Hypothalamus (tissue), 51 donors: ENCODE measurements around the gene LRP1B.

Experiments used
- DNase-seq, 51 donors: peaks; one replicate each; lab custom pipeline; 2025; lab: John Stamatoyannopoulos, UW

Gene LRP1B

GRCh38 chr2:140801311-140801710 is 1329.5 kb downstream of the LRP1B start:
- no peak for DNase-seq

- no peak for DNase-seq
Measured at GRCh38 chr2:140797718-140798117, 1333.1 kb downstream of the LRP1B start.

DNA sequence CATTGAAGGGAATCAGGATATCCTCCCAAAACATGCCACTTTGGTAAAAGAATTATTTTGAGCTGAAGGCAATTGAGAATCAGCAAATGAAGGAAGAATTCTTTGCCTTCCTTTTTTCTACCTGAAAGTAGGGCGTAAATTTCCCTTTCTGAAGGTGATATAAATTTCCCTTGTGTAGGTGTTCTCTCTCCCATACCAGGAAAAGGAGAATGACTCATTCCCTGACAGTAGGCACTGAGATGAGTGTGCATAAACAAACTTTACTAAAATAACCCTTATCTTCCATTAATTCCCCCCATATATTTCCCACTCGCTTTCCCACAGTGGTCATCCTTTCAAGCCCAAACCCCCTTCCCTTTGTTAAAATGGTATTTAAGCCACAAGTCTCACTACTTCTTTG is 1339.0 kb downstream of the LRP1B start:
- DNase-seq = no peak

DNA sequence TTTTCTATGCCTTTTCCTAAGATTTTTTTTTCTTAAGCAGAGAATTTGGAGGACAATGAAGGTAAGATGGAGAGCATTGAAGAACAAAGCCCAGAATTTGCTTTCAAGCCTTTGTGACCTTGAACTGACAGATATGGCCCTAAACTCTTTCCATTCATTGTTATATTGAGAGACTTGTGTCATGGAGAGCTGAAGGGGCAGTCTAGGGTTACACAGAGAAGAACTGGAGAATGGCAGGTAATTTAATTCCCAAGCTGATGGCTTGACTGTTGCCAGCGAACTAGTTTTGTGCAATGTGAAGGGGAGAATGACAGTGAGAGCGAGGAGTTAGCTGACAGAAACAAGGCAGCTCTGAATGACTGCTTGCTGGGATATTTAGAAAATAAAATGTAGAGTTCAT is 1344.2 kb downstream of the LRP1B start:
- no peak for DNase-seq

DNA sequence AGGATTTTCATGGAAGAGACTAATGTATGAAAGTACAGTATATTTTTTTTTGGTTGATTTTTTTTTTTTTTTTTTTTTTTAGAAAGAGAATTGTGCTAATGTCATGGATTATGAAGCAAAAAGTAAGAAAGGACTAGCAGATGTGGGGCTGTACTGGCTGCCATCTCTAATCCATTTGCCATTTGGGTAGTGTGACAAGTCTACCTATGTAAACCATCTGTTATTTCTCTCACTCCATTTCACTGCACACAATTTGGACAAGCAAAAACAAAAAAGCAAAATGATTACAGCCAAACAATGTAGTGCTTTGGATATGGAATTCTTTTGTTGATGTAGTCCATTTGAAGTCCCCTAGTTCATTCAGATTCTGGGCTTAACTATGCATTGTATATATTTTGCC is 1355.4 kb downstream of the LRP1B start:
- DNase-seq = no peak

- DNase-seq = no peak
Measured at GRCh38 chr2:140770645-140771044, 1360.2 kb downstream of the LRP1B start.

- DNase-seq = no peak
Measured at GRCh38 chr2:140761807-140762206, 1369.0 kb downstream of the LRP1B start.

DNA sequence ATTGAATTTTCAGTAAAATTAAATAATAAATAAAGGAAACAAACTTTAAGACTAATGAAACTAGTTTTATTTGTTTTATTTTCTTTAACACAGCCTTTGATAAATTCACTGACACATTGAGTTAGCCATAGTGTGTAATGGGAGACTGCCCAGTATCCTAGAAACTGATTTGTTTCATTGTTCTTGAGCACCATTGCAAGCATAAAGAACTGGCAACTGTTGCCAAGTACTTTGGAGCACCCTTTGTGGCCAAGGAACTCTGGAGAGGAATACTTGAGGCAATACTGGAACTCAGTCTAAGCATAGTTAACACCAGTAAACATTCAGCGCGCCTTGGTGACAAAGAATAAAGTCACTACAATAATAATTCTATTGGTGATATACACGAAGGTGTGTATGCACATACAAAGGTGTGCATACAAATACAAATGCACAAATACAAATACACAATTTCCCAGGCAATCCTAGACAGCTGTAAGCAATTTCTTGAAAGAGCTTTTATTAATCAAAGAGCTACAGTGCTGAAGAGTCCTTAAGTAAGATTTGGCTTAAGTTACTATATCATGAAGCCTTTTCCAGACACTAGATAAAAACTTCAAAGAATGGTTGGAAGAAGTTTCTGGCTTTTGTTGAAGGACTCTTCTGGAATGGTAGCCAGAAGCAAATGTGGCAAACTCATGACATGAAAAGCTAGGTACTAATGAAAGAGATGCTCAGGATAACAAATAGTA is 1371.2 kb downstream of the LRP1B start:
- DNase-seq = peak in 3 of 51 donors; percentile 1 to 24 (median 10)

GRCh38 chr2:140747665-140748064 is 1383.2 kb downstream of the LRP1B start:
- no peak for DNase-seq

- DNase-seq = no peak
Measured at GRCh38 chr2:140747090-140747489, 1383.7 kb downstream of the LRP1B start.

GRCh38 chr2:140744379-140744778 is 1386.4 kb downstream of the LRP1B start:
- no peak for DNase-seq

- no peak for DNase-seq
Measured at GRCh38 chr2:140737006-140737405, 1393.8 kb downstream of the LRP1B start.

DNA sequence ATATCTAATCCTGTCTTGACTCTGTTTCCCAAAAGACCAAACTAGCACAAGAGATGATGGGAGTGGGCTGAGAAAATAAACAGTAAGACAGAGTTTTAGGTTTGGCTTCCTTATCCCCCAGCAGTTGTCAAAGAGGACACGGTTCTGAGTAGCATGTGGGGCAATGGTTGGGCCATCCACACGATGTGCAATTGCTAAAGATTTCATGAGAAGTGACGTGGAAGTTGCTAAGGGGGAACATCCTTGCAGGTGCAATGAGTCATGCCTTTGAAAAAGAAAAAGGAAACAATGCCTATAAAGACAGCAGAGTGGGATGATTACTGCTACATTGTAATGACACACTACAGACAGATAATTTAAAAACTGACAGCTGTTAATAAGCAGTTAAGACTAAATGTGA is 1395.8 kb downstream of the LRP1B start:
- DNase-seq = peak in 1 of 51 donors; percentile 63

GRCh38 chr2:140718999-140719398 is 1411.8 kb downstream of the LRP1B start:
- no peak for DNase-seq

DNA sequence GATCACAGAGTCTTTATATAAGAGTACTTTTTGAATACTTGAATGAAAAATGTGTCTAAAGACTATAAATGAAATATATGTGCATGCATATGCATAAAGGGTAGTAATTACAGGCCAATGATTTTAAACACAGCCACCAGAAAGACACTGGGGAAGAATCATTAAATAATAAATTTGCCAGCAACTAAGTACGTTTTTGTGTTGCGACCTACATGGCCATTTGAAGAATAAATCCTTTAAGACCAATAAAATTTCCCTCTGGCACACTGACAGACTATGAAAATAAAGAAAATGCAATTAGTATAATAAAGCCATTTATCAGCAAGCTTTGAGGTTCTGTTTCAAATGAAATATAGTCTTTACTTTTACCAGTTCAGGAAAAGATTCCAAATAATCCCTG is 1413.3 kb downstream of the LRP1B start:
- DNase-seq = no peak

GRCh38 chr2:140714586-140714985 is 1416.2 kb downstream of the LRP1B start:
- no peak for DNase-seq

- DNase-seq = no peak
Measured at GRCh38 chr2:140711867-140712266, 1418.9 kb downstream of the LRP1B start.

DNA sequence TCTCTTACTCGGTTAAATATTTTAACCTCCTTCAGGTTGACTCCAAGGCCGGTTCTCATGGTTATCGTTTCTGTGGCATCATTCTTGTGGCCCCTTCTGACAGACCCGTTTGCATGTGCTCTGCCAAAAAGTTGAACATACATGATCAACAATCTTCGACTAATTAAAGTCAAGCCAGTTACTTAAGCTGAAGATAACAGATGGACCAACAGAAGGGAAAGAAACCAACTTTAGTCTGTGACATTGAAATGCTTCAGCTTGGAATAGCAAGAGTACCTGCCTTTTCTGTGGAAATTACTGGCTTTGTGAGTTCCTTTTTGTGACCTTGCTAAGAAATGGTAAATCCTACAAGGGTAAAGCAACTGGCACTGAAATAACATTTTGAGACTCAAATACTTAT is 1429.1 kb downstream of the LRP1B start:
- DNase-seq = no peak

DNA sequence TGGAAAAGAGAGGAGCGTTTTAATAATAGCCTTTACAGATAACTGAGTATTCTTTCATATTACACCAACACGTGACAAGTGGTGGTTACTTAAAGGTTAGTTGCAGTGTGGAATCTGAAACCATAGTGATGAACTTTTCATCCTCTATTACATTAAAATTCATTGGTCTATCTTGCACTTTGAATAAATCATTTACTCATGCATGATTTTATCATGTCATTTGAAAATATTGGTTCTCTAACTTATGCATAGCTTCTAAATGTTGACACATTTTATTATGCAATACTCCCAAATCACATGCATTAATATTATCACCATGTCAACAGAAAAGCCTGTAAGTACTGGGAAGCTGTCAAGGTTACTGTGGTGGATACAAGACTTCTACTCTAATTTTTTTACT is 1432.2 kb downstream of the LRP1B start:
- no peak for DNase-seq

DNA sequence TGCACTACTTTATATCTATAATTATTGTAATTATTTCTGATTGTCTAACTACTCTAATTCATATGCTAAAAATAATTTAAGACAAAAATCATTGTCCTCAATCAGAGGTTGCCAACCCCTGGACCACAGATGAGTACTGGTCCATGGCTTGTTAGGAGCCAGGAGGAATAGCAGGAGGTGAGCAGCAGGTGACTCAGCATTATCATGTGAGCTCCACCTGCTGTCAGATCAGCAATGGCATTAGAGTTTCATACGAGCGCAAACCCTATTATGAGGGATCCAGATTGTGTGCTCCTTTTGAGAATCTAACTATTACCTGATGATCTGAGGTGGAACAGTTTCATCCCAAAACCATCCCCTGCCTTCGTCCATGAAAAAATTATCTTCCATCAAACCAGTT is 1434.4 kb downstream of the LRP1B start:
- no peak for DNase-seq

DNA sequence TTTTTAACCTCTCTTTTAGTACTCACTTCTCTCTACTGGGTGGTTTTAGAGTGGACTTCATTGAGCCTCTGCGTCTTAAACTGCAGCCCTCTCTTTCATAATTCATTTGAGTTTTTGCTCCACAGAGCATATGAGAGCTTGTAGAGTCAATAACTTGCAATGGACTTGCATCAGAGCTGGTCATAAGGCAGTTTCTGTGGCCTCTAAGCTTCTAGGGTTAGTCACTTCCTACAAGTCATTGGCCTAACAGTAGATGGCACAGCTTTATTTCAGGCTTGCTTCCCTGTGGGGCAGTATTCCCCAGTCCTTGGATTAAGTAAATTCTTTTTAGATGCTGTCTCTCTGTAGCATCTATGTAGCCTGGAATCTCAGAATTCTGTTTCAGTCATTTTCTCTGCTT is 1435.7 kb downstream of the LRP1B start:
- no peak for DNase-seq

DNA sequence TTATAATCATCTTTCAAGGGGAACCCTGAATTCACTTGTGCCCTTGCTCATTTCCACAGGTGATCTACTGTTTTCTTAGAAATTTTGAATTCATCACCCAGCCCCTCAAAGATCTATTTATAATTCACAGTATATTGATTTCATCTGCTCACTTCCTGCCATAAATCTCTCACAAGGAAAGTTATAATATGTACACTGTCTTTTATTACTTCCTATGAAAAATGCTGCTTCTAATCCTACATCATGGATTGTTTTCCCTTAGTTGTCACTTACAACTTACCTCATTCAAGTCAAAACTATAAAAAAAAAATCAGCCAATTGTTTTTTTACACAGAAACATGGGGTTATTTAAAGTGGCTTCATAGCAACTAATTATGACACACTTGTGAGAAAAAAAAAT is 1443.0 kb downstream of the LRP1B start:
- DNase-seq = no peak

DNA sequence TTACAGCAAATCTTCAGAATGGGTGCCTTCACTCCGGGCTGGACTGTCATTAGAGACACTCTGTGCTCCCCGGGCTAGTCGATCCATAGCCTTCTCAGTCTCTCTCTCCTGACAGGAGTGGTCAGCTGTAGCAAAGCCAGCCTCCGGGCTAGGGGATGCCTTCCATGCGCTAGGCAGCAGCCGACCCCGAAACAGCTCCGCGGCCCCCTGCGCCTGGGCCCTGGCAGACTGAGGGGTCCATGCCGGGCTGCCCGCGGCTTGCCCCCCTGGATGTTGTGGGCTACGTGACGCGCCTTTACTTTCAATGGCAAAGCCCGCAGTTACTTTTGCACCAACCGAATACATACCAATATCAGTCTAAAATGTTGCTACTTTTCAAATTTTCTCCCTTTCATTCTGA is 1447.2 kb downstream of the LRP1B start:
- no peak for DNase-seq
